ENCODE data around the gene ZNF100. TPM values are rescaled to one million over a fixed set of nuclear protein-coding genes. Genes with fewer than 3 reads are reported as not detected.

The ZNF100 gene
- total RNA-seq, result 0.99 and 2.4 TPM in 2 replicates

GRCh38 chr19:21767065-21767800 lies at the start of gene ZNF100:
Gene ZNF100, minus strand, starts transcription at chr19:21767579. Its CDS starts 150 bp downstream, at chr19:21767429.

Other genes with a start within 250 kb of the ZNF100 start
- 4.7 and 4.8 TPM in 2 replicates for gene ZNF43, start 68.6 kb upstream of the ZNF100 start, total RNA-seq
- gene ZNF208, start 243.4 kb upstream of the ZNF100 start, total RNA-seq, result 0.13 and 0.33 TPM in 2 replicates